GM19395 (cell line): Measurements from ENCODE around the gene STRADB.
"Not testable (repeated sequence)": the region's sequence is repeated elsewhere in the genome, so short reads cannot be mapped to it uniquely, and the experiment has no call there.

Experiments used
- ATAC-seq: cut with Tn5 transposase; IDR thresholded peaks from one replicate; pipeline ENCODE4 v1.9.1; 2021; ENCODE audit warnings: mild to moderate bottlenecking, moderate library complexity; ENCODE audit not compliant: unreplicated experiment

The STRADB gene

GRCh38 chr2:201429835-201430234 lies 21.7 kb upstream of the STRADB start:
- not testable (repeated sequence) for ATAC-seq

GRCh38 chr2:201430322-201430721 lies 21.2 kb upstream of the STRADB start:
- ATAC-seq, result not testable (repeated sequence)

GRCh38 chr2:201430839-201431238 lies 20.7 kb upstream of the STRADB start:
- ATAC-seq, result no peak

DNA sequence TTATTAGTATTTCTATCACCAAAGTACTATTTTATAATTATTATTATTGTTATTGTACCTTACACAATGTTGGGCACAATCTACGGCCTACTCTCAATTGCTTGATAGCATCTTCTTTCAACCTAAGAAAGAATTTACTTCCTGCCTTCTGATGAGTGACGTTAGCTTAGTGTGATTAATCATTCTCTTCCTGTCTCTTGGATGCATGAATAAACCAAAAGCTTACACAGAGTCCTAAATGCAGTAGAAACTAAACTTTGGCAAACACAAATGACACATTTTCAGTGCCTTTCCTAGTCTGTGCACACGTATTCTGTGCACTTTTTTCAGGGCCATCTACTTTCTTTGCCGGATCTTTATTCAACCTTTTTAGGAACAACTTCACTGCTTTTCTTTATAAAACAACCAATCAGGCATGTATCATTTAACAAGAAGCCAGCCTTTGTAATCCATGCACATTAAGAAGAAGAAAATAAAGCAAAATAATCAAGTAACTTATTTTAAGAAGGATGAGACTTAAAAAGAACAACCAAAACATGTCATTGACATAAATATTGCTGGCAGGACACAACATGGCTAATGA lies 19.4 kb upstream of the STRADB start:
- no peak for ATAC-seq

GRCh38 chr2:201432621-201433393 lies 18.7 kb upstream of the STRADB start:
- no peak for ATAC-seq

- no peak for ATAC-seq
These were observed 18.0 kb upstream of the STRADB start for GRCh38 chr2:201433394-201433995.

- no peak for ATAC-seq
These were observed 15.4 kb upstream of the STRADB start for GRCh38 chr2:201436141-201436540.

DNA sequence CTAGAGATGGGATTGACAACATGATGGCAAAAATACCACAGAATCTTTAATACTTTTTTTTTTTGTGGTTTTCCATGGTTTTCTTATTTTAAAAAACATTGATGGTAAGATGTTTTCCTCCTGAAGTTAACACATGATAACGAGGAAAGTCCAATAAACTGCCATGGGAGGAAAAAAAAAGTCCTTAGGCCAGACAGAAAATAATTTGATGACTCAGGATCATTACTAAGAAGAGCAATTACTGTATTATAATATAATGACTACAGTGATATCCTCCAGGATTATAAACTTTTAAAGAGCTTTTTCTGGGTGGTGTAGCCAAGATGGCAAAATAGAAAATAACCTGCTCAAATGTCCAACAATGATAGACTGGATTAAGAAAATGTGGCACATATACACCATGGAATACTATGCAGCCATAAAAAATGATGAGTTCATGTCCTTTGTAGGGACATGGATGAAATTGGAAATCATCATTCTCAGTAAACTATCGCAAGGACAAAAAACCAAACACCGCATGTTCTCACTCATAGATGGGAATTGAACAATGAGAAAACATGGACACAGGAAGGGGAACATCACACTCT lies 12.1 kb upstream of the STRADB start:
- not testable (repeated sequence) for ATAC-seq

DNA sequence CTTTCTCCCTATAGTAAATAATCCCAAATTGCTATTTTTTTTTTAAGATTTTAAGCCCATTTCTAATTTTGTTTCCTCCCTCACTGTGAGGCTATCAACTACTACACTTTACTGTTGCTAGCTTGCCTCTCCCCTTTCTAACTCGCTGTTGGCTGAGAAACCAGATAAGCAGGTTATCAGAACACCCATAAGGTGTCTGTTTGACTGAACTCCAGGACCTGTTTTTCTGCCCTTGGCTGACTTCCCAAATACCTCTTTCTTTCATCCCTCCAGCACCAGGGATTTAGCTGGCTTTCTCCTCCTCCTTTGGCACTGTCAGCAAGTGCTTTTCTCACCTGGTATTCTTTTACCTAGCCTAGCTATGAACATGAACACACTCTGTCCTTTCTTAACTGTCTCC lies 11.4 kb upstream of the STRADB start:
- ATAC-seq, result no peak

- ATAC-seq, result peak; percentile 63
These were observed 10.1 kb upstream of the STRADB start for GRCh38 chr2:201441409-201441808.

- ATAC-seq, result no peak
These were observed 6.6 kb upstream of the STRADB start for GRCh38 chr2:201444746-201445465.

DNA sequence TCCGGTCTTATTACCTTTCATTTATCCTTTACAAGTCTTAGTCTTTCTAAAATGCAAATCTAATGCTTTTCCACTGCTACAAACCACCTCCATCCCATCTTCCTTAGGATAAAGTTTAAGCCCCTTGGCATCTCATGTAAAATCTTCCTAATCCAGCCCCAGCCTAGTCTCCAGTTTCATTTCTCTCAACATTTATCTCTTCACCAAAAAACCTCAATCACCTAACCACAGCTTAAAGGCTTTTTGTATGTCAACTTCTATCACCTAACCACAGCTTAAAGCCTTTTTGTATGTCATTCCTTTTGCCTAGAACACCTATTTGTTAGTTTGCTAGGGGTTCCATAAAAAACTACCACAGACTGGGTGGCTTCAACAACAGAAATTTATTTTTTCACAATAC lies 4.5 kb upstream of the STRADB start:
- ATAC-seq, result no peak

GRCh38 chr2:201448061-201448460 lies 3.5 kb upstream of the STRADB start:
- ATAC-seq, result no peak

DNA sequence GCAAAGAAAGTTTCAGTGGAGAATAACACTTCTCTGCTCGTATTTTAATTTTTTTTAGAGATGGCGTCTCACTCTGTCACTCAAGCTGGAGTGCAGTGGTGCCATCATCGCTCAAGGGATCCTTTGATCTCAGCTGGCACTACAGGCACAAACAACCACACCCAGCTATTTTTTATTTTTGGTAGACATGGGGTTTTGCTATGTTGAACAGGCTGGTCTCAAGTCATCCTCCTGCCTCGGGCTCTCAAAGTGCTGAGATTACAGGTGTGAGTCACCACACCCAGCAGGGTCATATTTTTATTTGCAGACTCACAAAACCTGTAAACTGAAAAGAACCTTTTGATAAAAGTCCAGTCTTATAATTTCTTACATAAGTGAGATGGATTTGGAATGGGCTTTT lies 2.8 kb upstream of the STRADB start:
- no peak for ATAC-seq

GRCh38 chr2:201450954-201451291 lies 617 bp upstream of the STRADB start:
- peak; percentile 28 for ATAC-seq

- ATAC-seq, result no peak
These were observed 750 bp downstream of the STRADB start for GRCh38 chr2:201452058-201452921.

- no peak for ATAC-seq
These were observed 1.5 kb downstream of the STRADB start for GRCh38 chr2:201452922-201453643.

GRCh38 chr2:201458381-201458780 lies 6.8 kb downstream of the STRADB start:
- no peak for ATAC-seq

DNA sequence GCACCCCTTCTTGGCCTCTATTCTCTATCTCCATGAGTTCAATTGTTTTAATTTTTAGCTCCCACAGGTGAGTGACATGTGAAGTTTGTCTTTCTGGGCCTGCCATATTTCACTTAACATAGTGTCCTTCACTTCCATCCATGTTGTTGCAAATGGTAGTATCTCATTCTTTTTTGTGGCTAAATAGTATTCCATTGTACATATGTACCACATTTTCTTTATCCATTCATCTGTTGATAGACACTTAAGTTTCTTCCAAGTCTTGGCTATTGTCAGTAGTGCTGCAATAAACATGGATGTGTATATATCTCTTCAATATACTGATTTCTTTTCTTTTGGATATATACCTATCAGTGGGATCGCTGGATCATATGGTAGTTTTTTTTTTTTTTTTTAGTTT lies 9.0 kb downstream of the STRADB start:
- ATAC-seq, result no peak

DNA sequence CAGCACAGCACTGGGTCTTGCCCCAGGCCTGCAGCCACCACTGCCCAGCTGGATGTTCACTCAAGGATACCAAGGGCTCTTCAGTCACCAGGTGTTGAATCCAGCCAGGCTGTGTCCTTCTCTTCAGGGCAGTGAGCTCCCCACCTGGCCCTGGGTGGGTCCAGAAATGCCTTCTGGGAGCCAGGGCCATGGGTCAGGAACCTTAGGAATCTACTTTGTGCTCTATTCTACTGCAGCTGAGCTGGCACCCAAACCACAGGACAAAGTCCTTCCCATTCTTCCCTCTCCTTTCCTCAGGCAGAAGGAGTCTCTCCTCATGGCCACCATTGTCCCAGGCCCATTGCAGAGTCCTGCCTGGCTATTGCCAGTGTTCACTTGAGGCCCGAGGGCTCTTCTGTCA lies 13.0 kb downstream of the STRADB start:
- ATAC-seq, result no peak
